Choroid plexus epithelial cell (primary cell): ENCODE measurements around the gene KCNH2.

Experiments
- DNase-seq: peaks from one replicate; pipeline ENCODE4 v3.0.0-alpha.2; 2010; ENCODE audit warnings: low read depth
- H3K4me3 ChIP-seq: 2 replicates; pipeline ENCODE4 v1.5.1; 2011; ENCODE audit warnings: low read depth, mild to moderate bottlenecking, control low read depth, low read length, moderate library complexity
- TF ChIP-seq, protein P1 (sequence below): conservative IDR thresholded peaks from 2 replicates; pipeline ENCODE4 v1.5.1; 2011; ENCODE audit warnings: low read depth, mild to moderate bottlenecking, control low read depth, inconsistent platforms, low read length, moderate library complexity

KCNH2 gene

DNA sequence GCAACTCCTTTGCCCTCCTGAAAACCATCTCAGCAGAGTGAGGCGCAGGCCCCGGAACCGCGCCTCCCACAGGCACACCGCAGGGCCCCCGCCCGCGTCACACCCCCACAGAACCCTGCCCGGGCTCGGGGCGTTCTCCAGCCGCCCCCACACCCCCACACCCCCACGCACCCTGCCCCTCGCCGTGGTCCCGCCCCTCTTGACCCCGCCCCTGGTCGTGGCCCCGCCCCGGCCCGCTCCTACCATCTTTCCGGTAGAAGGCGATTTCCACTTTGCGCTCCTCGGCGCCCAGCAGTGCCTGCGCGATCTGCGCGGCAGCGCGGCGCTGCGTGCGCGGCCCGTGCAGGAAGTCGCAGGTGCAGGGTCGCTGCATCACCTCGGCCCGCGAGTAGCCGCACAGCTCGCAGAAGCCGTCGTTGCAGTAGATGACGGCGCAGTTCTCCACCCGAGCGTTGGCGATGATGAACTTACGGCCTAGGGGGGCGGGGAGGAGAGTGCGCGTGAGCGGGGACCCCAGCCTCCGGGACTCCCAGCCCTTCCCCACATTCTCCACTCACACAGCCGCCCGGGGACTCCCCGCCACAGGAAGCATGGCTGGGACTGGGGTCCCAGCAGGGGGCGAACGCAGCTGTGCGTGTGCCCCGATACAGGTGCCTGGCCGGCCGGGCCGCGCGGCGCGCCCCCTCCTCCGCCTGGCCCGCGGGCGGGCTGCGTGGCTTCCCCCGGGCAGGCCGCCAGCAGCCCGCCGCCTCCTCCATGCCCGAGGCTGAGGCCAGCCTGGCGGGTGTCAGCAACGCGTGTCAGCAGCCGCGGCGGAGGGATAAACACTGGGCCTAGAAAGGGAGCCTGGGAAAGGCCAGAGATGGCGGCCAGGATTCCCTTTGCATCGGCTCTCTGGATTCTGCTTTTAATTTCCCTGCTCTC lies 3.4 kb downstream of the KCNH2 start:
- TF ChIP-seq, protein P1, sequence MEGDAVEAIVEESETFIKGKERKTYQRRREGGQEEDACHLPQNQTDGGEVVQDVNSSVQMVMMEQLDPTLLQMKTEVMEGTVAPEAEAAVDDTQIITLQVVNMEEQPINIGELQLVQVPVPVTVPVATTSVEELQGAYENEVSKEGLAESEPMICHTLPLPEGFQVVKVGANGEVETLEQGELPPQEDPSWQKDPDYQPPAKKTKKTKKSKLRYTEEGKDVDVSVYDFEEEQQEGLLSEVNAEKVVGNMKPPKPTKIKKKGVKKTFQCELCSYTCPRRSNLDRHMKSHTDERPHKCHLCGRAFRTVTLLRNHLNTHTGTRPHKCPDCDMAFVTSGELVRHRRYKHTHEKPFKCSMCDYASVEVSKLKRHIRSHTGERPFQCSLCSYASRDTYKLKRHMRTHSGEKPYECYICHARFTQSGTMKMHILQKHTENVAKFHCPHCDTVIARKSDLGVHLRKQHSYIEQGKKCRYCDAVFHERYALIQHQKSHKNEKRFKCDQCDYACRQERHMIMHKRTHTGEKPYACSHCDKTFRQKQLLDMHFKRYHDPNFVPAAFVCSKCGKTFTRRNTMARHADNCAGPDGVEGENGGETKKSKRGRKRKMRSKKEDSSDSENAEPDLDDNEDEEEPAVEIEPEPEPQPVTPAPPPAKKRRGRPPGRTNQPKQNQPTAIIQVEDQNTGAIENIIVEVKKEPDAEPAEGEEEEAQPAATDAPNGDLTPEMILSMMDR, result no peak
- peak overlapping the region; percentile 20 for H3K4me3 ChIP-seq
- DNase-seq, result no peak

DNA sequence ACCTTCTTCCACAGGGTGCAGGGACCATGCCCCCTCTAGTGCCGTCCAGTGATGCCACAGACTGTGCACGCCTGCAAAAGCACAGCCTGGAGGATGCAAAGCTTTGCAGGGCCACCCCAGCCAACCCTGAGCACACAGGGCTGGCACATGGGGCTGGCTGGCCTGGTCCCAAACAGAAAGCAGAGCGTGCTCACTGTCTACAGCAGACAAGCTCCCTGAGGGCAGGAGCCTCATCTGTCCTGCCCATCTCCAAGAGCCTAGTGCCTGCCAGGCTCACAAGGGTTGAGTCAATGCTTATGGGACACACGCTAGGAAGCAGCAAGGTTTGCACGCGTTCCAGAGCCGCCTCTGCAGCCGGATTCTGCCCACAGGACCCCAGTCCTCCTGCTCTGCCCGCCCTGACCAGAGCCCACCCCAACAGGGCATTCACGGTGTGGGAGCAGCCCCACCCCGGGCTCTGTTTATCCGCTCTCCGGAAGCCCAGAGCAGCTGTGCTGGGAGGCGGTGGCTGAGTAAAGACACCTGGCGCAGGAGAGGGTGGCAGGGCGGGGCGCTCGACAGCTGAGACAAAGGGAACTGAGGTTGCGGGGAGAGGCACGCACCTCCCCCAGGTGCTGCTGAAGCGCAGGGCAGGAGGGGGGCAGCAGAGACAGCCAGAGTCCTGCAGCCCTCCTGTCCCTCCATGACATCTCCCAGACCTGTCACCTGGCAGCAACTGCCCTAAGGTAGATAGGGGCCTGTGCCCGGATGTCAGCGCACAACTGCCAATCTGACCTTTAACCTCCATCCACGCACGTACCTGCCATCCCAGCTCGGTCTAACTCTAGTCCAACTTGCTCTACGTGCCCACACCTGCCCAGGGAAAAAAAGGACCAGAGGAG lies 4.3 kb downstream of the KCNH2 start:
- TF ChIP-seq, protein P1, result no peak
- no peak for DNase-seq

DNA sequence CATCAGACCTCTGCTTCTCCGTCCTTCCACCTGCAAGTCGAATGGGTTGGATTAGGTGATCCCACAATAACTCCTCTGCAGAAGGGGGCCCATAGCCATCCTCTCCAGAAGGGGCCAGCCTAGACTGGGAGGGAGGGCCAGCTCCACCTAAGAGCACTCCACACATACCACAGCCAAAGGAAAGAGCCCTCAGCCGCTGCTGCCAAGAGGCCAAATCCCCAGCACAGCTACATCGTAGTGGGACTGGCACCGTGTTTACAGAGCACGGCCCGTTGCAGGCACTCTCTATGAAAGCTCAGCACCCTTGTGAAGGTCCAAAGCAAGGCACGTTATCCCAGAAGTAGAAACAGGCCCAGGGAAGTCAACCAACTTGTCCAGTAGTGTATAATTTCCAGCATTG lies 5.4 kb downstream of the KCNH2 start:
- TF ChIP-seq, protein P1, result no peak
- no peak for DNase-seq
- H3K4me3 ChIP-seq, result no peak overlapping the region

More for the DNA sequence above, 4.3 kb downstream of the KCNH2 start:
- no peak overlapping the region for H3K4me3 ChIP-seq

DNA sequence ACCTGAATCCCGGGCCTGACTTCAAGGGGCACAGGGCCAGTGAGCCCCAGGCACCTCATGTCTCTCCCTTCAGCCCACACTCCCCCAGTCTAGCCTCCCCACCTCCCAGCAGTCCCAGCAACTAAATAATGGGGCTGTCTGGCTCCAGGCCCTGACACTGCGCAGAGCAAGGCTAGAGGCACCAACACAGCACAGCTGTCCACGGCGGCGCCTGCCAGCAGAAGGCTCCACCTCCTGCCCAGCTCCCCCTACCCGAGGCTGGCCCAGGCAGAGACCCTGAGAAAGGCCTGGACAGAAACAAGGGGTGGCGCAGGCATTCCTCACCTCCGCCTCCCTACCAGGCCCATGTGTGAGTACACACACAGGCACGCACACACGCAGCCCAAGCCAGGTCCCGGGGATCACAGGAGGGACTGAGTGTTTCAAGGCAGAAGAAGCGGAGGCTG lies 6.1 kb downstream of the KCNH2 start:
- no peak for DNase-seq
- no peak overlapping the region for H3K4me3 ChIP-seq
- TF ChIP-seq, protein P1, result no peak

DNA sequence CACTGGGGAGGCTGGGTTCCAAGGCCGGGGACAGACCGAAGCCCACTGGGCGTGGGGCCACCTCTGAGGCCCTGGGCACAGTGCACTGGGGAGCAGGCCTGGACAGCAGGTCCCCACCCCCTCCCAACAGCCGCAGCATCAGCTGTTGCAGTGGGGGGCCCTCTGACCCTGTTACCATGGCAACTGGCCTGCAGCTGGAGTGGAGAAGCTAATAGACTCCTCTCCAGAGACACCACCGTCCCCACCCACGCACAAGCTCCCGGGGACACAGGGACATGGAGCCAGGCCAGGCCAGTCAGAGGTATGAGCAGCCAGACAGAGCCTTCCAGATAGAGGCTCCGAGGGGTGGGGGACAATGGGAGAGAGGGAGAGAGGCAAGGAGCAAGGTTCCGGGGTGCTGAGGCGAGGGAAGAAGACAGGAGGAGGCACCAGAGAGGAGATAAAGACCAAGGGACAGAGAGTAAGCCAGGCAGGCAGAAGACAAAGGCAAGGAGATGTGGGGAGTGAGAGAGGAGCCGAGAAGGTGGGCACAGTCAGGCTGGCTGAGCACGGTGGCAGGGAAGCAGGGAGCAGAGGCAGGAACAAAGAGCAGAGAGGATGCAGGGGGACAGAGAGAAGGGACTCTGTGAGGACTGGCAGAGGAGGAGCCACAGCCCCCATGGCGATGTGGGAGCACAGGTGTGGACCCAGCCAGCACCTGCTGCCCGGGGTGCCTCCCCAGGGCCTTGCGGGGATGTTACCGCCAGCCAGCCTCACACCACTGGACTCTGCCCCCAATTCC lies 6.7 kb downstream of the KCNH2 start:
- TF ChIP-seq, protein P1, result no peak
- H3K4me3 ChIP-seq, result no peak overlapping the region
- DNase-seq, result peak; percentile 17

DNA sequence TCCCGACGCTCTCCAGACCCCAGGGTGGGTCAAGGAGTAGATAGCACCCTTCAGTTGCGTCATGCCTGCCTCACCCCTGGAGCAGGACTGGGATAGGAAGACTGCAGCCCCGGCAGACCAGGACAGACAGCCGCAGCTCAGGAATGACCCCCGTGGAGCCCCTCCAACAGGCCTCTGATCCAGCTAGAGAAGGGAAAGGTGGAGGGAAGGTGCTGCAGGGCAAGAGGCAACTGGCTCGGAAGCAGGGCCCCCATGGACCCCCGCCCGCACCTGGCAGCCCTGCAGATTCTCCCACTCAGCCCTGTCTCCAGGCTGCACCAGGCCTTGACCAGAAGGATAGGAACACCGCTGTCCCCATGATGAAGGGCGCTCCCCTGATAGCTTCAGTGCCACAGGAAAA lies 7.7 kb downstream of the KCNH2 start:
- TF ChIP-seq, protein P1, result no peak
- no peak for DNase-seq
- H3K4me3 ChIP-seq, result no peak overlapping the region
